GM12891 (cell line): ENCODE data around the gene LRRN4CL.
A peak's percentile ranks its signal among the peaks of the same experiment; 100 is the strongest.

Source experiments
- PAX5 ChIP-seq: IDR thresholded peaks from 2 replicates; pipeline ENCODE4 v1.6.1; 2011; ENCODE audit warnings: low read length, moderate library complexity, mild to moderate bottlenecking; ENCODE audit not compliant: insufficient read depth, severe bottlenecking
- POLR2A ChIP-seq: IDR thresholded peaks from 2 replicates; pipeline ENCODE4 v1.6.1; 2011; ENCODE audit warnings: low read depth, low read length, control low read depth
- POLR2AphosphoS5 ChIP-seq: IDR thresholded peaks from 2 replicates; pipeline ENCODE4 v1.6.1; 2011; ENCODE audit warnings: low read depth, low read length, control low read depth
- SPI1 ChIP-seq: IDR thresholded peaks from 2 replicates; pipeline ENCODE4 v1.6.1; 2011; ENCODE audit warnings: low read depth, low read length, control low read depth
- TAF1 ChIP-seq: IDR thresholded peaks from 2 replicates; pipeline ENCODE4 v1.6.1; 2011; ENCODE audit warnings: low read depth, low read length, control low read depth

DNA sequence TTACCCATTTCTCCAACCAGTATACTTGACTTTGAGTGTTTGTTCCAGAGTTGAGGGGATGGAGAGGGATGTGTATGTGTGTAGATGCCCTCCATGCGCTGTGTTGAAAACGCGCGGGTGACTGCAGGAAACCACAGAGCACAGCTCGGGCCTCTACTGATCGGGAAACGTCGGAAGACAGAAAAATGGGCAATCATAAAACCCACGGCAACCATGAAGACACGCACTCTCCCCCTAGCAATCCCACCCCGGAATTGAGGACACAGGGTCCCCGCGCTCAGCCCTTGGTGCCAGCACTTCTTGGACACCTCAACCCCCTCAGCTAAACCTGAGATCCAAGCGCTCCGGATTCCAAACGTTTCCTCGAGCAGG lies 18.1 kb downstream of the LRRN4CL start:
- TF ChIP-seq POLR2A (0 out of 2 replicates have a peak, but pooled peaks have one; percentile 37), TAF1 (no peak; the same call in 1 of the 2 replicates), POLR2AphosphoS5 (no peak; the same call in 1 of the 2 replicates), SPI1 (no peak), PAX5 (no peak)
